Activated CD4-positive, alpha-beta memory T cell treated with anti-CD3 and anti-CD28 coated beads, Interleukin-2, amount 10 ng/mL, durations not matched to agents 7 days and 5 days (primary cell): ENCODE results near the gene ZNF511. TPM values are rescaled to one million over a fixed set of nuclear protein-coding genes. Genes with fewer than 3 reads are reported as not detected.

Experiments
- CTCF ChIA-PET: fragments of 350-600 bp; sonication (Branson Sonifier 250); formaldehyde crosslinking; loops from one replicate; lab custom pipeline; 2021; ENCODE audit warnings: antibody characterized with exemption, inconsistent platforms; lab: Charles Lee
- POLR2A ChIA-PET: fragments of 350-600 bp; sonication (Branson Sonifier 250); formaldehyde crosslinking; loops from one replicate; lab custom pipeline; 2021; ENCODE audit warnings: antibody characterized with exemption; lab: Charles Lee
- DNase-seq: peaks from one replicate; pipeline ENCODE4 v3.0.0-alpha.2; 2020
- H3K27ac Mint-ChIP-seq: one replicate; pipeline ENCODE4 v1.8.0; 2021; ENCODE audit warnings: mild to moderate bottlenecking, mixed read lengths
- H3K27me3 Mint-ChIP-seq: one replicate; pipeline ENCODE4 v1.8.0; 2021; ENCODE audit warnings: mixed read lengths
- H3K36me3 Mint-ChIP-seq: one replicate; pipeline ENCODE4 v1.8.0; 2021; ENCODE audit warnings: low read depth, mixed read lengths
- H3K4me1 Mint-ChIP-seq: one replicate; pipeline ENCODE4 v1.8.0; 2021; ENCODE audit warnings: mixed read lengths
- H3K4me3 Mint-ChIP-seq: one replicate; pipeline ENCODE4 v1.8.0; 2021; ENCODE audit warnings: mild to moderate bottlenecking, mixed read lengths
- H3K9me3 Mint-ChIP-seq: one replicate; pipeline ENCODE4 v1.8.0; 2021; ENCODE audit warnings: mixed read lengths
- total RNA-seq, 2 experiments: library from RNA; stranded (reverse); gene quantifications; one replicate each; pipeline ENCODE4 v1.2.3, GENCODE V29; 2021

ZNF511 gene
- total RNA-seq, 2 experiments from 2014 or later = 45.7 to 52.7 TPM

- Mint-ChIP-seq H3K27ac (no peak overlapping the region), H3K9me3 (no peaks in the 10 kb centered on the region), H3K4me3 (no peak overlapping the region), H3K4me1 (peaks cover 11% of the 10 kb centered on the region), H3K27me3 (peaks cover 53% of the 10 kb centered on the region), H3K36me3 (no peaks in the 10 kb centered on the region)
- no peak for DNase-seq
- CTCF ChIA-PET = interaction anchor here (0.8 to 3.0 kb wide), 2 partner anchors 111 to 183 kb away, joined by 4 to 18 read pairs; no protein-coding TSS in a partner anchor
- POLR2A ChIA-PET = no interaction called here
Measured at GRCh38 chr10:133326745-133327650, 18.3 kb downstream of the ZNF511 start.

- no peaks in the 10 kb centered on the region for H3K36me3 Mint-ChIP-seq
- H3K9me3 Mint-ChIP-seq = no peaks in the 10 kb centered on the region
- peaks cover 61% of the 10 kb centered on the region for H3K27me3 Mint-ChIP-seq
- no peak overlapping the region for H3K27ac Mint-ChIP-seq
- ChIA-PET POLR2A (interaction anchor here (1.2 to 2.8 kb wide), 2 partner anchors 20 to 62 kb away, joined by 5 to 8 read pairs; no protein-coding TSS in a partner anchor), CTCF (interaction anchor here (0.8 to 3.0 kb wide), 2 partner anchors 110 to 184 kb away, joined by 4 to 18 read pairs; no protein-coding TSS in a partner anchor)
- H3K4me3 Mint-ChIP-seq = no peak overlapping the region
- no peak for DNase-seq
- peaks cover 11% of the 10 kb centered on the region for H3K4me1 Mint-ChIP-seq
Measured at GRCh38 chr10:133327651-133328357, 19.1 kb downstream of the ZNF511 start.

GRCh38 chr10:133328358-133329343 is 19.9 kb downstream of the ZNF511 start:
- H3K27ac Mint-ChIP-seq = no peak overlapping the region
- POLR2A ChIA-PET = interaction anchor here (1.2 to 2.8 kb wide), 3 partner anchors 21 to 77 kb away, joined by 4 to 8 read pairs (median 5); no protein-coding TSS in a partner anchor
- H3K36me3 Mint-ChIP-seq = no peaks in the 10 kb centered on the region
- CTCF ChIA-PET = interaction anchor here (0.5 to 3.0 kb wide), 31 partner anchors 8 to 227 kb away, joined by 3 to 18 read pairs (median 4); partner anchors contain the start of genes ECHS1 and FUOM
- peaks cover 11% of the 10 kb centered on the region for H3K4me1 Mint-ChIP-seq
- DNase-seq = no peak
- no peaks in the 10 kb centered on the region for H3K9me3 Mint-ChIP-seq
- H3K4me3 Mint-ChIP-seq = no peak overlapping the region
- H3K27me3 Mint-ChIP-seq = peaks cover 66% of the 10 kb centered on the region

- peak; percentile 85 for DNase-seq
- no peaks in the 10 kb centered on the region for H3K9me3 Mint-ChIP-seq
- POLR2A ChIA-PET = interaction anchor here (1.2 to 2.8 kb wide), 2 partner anchors 60 to 76 kb away, joined by 4 to 8 read pairs; no protein-coding TSS in a partner anchor
- H3K27ac Mint-ChIP-seq = no peak overlapping the region
- peaks cover 11% of the 10 kb centered on the region for H3K4me1 Mint-ChIP-seq
- no peaks in the 10 kb centered on the region for H3K36me3 Mint-ChIP-seq
- no peak overlapping the region for H3K4me3 Mint-ChIP-seq
- peaks cover 68% of the 10 kb centered on the region for H3K27me3 Mint-ChIP-seq
- CTCF ChIA-PET = interaction anchor here (0.5 to 3.0 kb wide), 38 partner anchors 9 to 804 kb away, joined by 3 to 18 read pairs (median 4); partner anchors contain the start of genes ECHS1, FUOM and PRAP1
Measured at GRCh38 chr10:133329491-133330202, 20.9 kb downstream of the ZNF511 start.

- Mint-ChIP-seq H3K4me1 (peaks cover 9% of the 10 kb centered on the region), H3K36me3 (no peaks in the 10 kb centered on the region), H3K27me3 (peaks cover 51% of the 10 kb centered on the region), H3K4me3 (no peak overlapping the region), H3K9me3 (no peaks in the 10 kb centered on the region), H3K27ac (no peak overlapping the region)
- ChIA-PET CTCF (interaction anchor here (0.7 kb wide), 1 partner anchor 12 kb away, joined by 4 read pairs; no protein-coding TSS in a partner anchor), POLR2A (no interaction called here)
- DNase-seq = no peak
Measured at GRCh38 chr10:133332936-133333699, 24.4 kb downstream of the ZNF511 start.

GRCh38 chr10:133334503-133335245 is 26.0 kb downstream of the ZNF511 start:
- H3K36me3 Mint-ChIP-seq = no peaks in the 10 kb centered on the region
- DNase-seq = no peak
- ChIA-PET POLR2A (no interaction called here), CTCF (interaction anchor here (0.7 kb wide), 1 partner anchor 64 kb away, joined by 3 read pairs; no protein-coding TSS in a partner anchor)
- H3K27ac Mint-ChIP-seq = no peak overlapping the region
- H3K27me3 Mint-ChIP-seq = peaks cover 40% of the 10 kb centered on the region
- H3K4me1 Mint-ChIP-seq = peaks cover 7% of the 10 kb centered on the region
- no peaks in the 10 kb centered on the region for H3K9me3 Mint-ChIP-seq
- H3K4me3 Mint-ChIP-seq = peak overlapping the region; percentile 30

GRCh38 chr10:133335246-133336117 is 26.8 kb downstream of the ZNF511 start:
- no peak overlapping the region for H3K27ac Mint-ChIP-seq
- H3K9me3 Mint-ChIP-seq = no peaks in the 10 kb centered on the region
- H3K27me3 Mint-ChIP-seq = peaks cover 37% of the 10 kb centered on the region
- no peak overlapping the region for H3K4me3 Mint-ChIP-seq
- H3K4me1 Mint-ChIP-seq = peaks cover 3% of the 10 kb centered on the region
- DNase-seq = peak; percentile 77
- ChIA-PET CTCF (interaction anchor here (0.7 kb wide), 1 partner anchor 63 kb away, joined by 3 read pairs; no protein-coding TSS in a partner anchor), POLR2A (interaction anchor here (1.3 kb wide), 1 partner anchor 22 kb away, joined by 3 read pairs; no protein-coding TSS in a partner anchor)
- H3K36me3 Mint-ChIP-seq = no peaks in the 10 kb centered on the region

GRCh38 chr10:133336118-133336576 is 27.4 kb downstream of the ZNF511 start:
- Mint-ChIP-seq H3K27ac (no peak overlapping the region), H3K4me1 (peaks cover 3% of the 10 kb centered on the region), H3K36me3 (no peaks in the 10 kb centered on the region), H3K4me3 (no peak overlapping the region), H3K27me3 (peaks cover 31% of the 10 kb centered on the region), H3K9me3 (no peaks in the 10 kb centered on the region)
- ChIA-PET CTCF (interaction anchor here (1.1 kb wide), 1 partner anchor 58 kb away, joined by 4 read pairs; no protein-coding TSS in a partner anchor), POLR2A (interaction anchor here (1.3 kb wide), 1 partner anchor 21 kb away, joined by 3 read pairs; no protein-coding TSS in a partner anchor)
- no peak for DNase-seq

GRCh38 chr10:133336577-133337369 is 28.1 kb downstream of the ZNF511 start, which contains the start of gene CALY:
Gene CALY (minus strand): TSS chr10:133336896. CDS start chr10:133328989, 7,907 bp downstream.
- POLR2A ChIA-PET = interaction anchor here (0.6 to 1.3 kb wide), 2 partner anchors 12 to 21 kb away, joined by 3 read pairs; no protein-coding TSS in a partner anchor
- no peaks in the 10 kb centered on the region for H3K9me3 Mint-ChIP-seq
- no peak within 1 kb of the TSS for H3K27ac Mint-ChIP-seq
- H3K27me3 Mint-ChIP-seq = peaks cover 25% of the 10 kb centered on the region
- H3K4me1 Mint-ChIP-seq = peaks cover 3% of the 10 kb centered on the region
- CTCF ChIA-PET = interaction anchor here (0.6 to 1.1 kb wide), 2 partner anchors 58 to 293 kb away, joined by 3 to 4 read pairs; no protein-coding TSS in a partner anchor
- peak; percentile 86 for DNase-seq
- peak within 1 kb of the TSS; percentile 32 for H3K4me3 Mint-ChIP-seq
- H3K36me3 Mint-ChIP-seq = no peaks in the 10 kb centered on the region
